Fibroblast of skin of right quadriceps (primary cell): ENCODE measurements around the gene PDLIM1.

ENCODE experiments used
- DNase-seq: peaks from one replicate; pipeline ENCODE4 v3.0.0-alpha.2; 2013

The PDLIM1 gene

GRCh38 chr10:95314192-95314918 is 23.6 kb upstream of the PDLIM1 start:
- no peak for DNase-seq

DNA sequence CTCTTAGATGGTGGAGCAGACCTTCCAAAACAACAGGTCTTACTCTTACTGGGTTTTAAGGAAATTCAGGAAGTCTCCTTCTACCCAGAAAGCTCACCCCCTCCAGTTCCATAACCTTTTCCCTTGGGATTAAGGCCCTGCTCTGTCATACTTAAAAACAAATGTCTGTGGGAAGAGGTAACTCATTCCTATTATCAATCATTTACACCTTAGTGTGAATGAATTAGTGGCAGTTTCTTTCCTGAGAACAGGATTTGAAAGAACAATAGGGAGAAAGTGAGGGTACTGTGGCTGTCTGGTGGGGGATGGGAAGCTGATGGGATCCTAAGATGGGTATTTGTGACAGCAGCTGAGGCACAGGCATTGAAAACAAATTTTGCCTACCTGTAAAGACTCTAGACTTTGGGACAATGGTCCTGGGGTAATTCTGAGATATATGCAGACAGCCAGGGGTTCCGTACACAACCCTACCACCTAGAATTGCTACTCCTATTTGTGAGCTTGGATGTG is 22.2 kb upstream of the PDLIM1 start:
- no peak for DNase-seq

DNA sequence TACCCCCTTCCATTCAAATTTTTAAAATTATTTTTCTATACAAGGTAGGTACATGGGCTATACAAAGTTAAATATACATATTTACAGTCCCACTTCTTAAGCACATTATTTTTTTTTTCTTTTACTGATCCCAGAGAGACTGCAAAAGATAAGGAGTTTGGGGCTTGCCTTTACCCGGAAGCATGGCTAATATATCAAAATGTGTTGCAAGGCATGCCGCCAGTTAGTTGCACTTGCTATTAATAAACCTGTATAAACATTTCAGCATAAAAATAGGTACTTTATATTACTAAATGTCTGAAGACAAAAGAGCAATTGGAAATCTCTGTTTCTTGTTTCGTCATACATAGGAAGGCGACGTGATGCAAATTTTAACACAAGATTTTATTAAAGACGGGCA is 21.5 kb upstream of the PDLIM1 start:
- DNase-seq = no peak

GRCh38 chr10:95309958-95310357 is 19.2 kb upstream of the PDLIM1 start:
- no peak for DNase-seq

DNA sequence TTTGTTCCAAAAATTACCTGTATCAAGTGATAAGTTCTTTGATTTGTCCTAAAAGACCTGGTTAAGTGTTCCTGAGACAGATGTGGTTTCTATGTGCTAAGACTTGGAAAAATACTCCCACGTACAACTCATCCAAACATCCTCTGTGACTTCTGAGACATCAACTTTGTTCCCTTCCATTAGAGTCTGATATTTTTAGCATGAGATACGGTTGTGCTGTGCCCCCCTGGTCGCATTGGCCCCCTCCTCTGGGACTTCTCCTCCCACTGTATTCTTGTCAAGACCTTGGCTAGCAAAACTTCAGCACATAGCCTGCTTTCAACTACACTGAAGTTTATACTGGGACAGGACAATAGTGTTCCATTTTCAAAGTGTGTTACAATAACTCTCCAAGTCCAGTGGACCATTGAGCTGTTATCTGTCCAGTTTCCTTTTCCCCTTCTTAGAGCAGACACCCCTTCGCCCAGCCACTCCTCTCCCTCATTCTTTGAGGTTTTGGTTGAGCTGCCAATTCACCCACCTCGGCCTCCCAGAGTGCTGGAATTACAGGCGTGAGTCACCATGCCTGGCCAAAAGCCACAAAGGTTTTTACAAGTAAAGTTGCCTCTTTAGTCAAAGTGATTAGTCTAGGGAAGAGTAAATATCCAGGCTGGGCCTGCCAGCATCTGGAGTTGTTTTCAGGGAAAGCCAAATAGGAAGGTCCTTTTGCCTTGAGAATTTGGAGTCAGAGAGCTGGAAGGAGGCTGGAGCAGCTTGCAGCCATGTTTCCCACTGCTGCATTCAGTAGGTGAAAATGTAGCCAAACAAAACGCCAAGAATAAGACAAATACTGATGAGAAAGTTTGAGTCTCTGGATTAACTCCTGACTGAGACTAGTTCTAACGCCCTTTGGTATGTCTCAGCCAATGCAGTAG is 17.8 kb upstream of the PDLIM1 start:
- DNase-seq = peak; percentile 99

DNA sequence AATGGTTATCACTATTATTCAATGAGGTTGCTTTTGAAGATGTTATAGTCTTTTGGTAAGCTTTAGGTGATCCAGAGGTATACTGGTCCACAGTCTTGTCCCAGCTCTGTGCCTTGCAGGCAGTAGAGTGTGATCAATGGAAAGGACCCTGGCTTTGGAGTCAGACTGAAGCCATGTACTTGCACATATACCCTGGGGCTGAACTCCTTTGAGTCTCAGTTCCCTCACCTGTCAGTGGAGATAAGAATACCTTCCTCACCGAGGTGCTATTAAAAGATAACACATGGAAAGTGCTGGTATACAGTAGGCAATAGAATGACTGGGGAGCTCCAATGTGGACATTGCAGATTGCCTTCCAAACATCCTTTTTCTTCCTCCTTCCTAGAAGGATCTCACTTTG is 16.0 kb upstream of the PDLIM1 start:
- DNase-seq = no peak

- DNase-seq = no peak
Observed at GRCh38 chr10:95306318-95306650, 15.5 kb upstream of the PDLIM1 start.

- no peak for DNase-seq
Observed at GRCh38 chr10:95305606-95306317, 15.0 kb upstream of the PDLIM1 start.

GRCh38 chr10:95304976-95305375 is 14.2 kb upstream of the PDLIM1 start:
- DNase-seq = no peak

DNA sequence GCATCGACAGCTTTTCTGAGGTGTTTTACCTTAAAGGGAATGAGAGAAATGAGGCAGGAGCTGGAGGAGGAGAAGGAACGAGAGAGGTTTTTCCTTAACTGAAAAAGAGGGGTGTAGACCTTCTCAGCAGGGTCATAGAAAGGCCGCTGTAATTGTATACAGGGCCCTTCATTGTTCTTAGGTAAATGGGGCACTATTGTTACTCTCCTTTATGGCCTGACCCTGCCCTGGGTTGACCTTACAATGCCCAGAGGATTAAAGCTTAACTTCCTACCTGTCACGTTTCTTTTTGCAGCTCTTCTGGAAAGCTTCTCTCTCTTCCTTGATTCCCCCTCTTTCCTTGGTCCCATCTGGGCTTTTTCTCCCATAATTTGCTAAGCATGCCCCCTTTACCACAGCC is 13.7 kb upstream of the PDLIM1 start:
- DNase-seq = no peak

GRCh38 chr10:95303950-95304349 is 13.1 kb upstream of the PDLIM1 start:
- no peak for DNase-seq

DNA sequence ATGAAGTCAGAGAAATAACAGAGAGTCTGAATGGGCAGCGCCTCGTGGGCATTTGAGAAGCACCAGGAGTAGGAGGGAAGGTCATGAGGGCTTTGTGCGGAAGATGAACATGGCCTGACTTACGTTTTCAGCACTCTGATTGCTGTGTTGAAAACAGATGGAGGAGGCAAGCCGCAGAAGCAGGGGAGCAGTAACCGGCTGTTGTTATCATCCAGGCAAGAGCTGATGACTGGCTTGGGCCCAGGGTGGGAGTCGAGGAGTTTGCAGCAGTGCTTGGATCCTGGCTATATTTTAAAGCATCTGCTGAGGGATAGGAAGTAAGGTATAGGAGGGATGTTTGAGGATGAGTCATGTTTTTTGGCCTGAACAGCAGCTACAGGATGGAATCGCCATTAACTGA is 12.7 kb upstream of the PDLIM1 start:
- DNase-seq = peak; percentile 67

DNA sequence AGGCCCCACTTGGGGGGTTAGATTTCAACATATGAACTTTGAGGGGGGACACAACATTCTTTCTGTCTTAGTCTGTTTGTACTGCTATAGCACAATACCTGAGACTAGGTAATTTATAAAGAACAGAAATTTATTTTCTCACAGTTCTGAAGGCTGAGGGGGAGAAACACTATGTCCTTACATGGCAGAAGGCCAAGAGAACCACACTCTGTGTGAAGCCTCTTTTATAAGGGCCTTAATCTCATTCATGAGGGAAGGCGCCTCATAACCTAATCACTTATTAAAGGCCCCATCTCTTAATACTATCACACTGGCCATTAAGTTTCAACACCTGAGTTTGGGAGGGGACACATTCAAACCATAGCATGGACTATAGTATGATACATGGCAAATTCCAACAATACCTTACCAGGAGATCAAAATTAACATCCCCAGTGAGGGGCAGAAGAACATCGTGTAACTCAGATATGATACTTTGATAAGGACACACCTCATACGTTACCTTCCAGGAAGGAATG is 9.3 kb upstream of the PDLIM1 start:
- no peak for DNase-seq

GRCh38 chr10:95297402-95297801 is 6.6 kb upstream of the PDLIM1 start:
- no peak for DNase-seq

- DNase-seq = no peak
Observed at GRCh38 chr10:95296764-95297163, 6.0 kb upstream of the PDLIM1 start.

GRCh38 chr10:95295031-95295755 is 4.4 kb upstream of the PDLIM1 start:
- DNase-seq = peak; percentile 43

- DNase-seq = no peak
Observed at GRCh38 chr10:95293631-95294030, 2.8 kb upstream of the PDLIM1 start.

DNA sequence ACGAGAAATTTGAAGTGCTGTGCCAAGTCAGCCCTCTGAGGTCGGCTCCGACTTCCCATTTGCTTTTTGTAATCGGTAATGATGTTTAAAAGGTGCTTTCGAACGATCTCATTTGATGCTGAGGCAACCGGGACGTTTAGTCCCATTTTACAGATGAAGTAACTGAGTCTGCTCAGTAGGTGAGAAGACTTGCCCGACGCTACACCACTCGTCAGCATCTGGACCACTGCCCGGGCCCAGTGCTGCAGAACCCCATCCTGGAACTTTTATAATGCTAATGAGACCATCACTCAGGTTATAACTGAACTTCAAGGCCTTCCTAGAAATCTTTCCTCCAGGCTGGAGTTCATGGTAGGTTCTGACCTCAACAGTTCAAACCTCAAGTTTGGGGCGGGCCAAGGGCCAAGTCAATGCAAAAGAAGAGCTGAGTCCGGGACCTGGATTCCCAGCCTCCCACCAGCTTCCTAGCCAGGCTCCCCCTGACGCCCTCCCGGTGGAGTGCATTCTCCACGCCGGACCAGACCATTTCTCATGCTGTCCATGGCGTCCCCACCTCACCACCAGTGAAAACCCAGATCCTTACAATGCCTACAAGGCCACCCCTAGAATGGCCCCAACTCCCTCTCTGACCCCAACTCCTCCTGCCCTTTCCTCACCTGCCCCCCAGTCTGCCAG is 699 bp upstream of the PDLIM1 start:
- no peak for DNase-seq

DNA sequence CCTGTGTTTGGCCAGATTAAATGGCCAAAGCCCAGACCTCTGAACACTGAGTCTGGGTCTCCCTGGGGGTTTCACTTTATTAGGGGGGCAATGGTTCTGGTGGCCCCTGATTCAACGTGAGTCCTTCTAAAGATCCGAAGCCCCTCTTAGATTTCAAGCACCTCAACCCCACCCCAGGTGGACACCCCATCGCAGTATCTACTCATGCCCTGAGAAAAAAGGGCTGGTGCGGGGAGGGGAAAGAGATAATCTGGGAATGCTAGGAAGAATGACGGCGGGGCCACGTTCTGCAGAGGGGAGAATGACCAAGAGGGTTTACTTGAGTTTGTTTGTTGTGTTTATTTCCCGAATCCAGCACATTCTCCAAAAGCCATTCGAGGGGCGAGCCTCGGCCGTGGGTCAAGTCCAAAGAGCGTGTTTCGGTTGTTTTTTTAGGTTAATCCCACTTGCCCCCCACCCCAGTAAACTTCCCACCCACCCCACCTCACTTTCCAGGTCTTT is 832 bp downstream of the PDLIM1 start:
- no peak for DNase-seq

DNA sequence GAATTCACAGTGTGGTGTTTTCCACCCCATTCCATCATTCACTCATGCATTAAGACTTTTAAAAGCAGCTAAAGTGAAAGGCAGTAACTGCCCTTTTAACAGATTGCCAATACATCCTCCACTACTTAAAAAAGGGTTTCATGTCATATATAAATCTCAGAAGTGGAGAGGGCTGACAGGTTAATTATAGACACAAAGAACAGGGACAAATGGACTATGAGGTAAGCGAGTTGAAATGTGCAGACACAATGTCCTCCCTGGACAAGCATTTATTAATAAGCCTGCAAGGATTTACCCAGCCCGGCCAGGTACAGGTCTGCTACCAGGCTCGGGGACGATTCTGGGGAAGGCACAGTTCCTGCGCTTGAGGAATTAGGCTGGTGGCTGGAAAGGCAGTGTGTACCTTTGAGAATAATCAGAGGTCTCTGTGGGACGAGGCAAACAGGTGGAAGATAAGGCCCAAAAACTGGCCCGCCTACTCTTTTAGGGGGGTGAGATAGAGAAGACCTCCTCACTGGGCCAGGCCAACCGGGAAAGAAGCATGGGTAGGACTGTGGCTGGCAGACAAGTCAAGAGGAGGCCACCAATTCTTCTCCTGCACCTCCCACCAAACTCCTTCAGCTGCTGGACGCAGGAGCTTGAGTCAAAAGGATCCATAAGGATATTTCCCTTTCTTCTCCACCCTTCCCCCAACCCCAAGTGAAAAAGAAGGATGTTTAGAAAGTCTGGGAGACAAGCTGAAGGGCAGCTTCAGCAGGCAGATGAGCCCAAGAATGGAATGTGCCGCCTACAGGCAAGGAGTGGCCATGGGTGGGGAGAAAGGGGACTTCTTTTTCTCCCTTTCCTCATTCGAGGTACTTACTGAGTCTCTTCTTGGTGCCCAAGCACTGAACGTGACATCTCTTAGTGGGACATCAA is 1.5 kb downstream of the PDLIM1 start:
- DNase-seq = peak; percentile 54

- no peak for DNase-seq
Observed at GRCh38 chr10:95288303-95288702, 2.5 kb downstream of the PDLIM1 start.
